GM18502 (cell line): ENCODE data around the gene SLAMF1.
"Not testable (repeated sequence)": the region's sequence is repeated elsewhere in the genome, so short reads cannot be mapped to it uniquely, and the experiment has no call there.

Experiments
- ATAC-seq: cut with Tn5 transposase; IDR thresholded peaks from one replicate; pipeline ENCODE4 v1.9.1; 2021; ENCODE audit warnings: mild to moderate bottlenecking; ENCODE audit not compliant: unreplicated experiment, poor library complexity

The SLAMF1 gene

DNA sequence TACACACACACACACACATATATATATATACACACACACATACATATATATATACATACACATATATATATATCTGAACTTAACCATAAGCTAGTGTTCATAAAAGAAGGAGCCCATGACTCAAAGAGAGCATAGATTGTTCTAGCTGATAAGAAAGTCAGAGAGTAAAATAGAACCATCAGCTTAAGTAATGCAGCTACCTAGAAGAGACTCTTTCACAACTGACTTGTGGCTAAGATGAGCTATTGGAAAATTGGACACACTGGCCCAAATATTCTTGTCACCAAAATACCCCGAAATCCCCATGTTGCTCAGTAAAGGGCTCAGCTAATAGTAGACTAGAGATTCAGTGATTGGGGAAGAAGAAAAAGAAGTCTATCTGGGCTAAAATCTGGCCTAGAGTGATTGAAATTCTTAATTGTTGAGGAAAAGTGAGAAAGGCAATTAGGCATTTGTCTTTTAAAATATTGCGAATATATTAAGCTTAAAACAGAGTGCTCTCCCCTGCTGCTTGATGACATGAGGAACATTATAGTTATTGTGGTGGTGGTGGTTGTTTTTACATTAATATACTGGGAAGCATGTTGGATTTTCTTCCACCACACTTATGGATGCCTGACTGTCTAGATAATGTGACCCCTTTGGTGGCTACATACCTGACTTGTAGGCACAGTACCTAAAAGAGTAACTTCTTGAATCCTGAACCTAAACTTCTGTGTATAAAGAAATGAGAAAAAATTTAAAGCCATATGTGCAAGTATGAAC, 6.3 kb downstream of the SLAMF1 start:
- no peak for ATAC-seq

DNA sequence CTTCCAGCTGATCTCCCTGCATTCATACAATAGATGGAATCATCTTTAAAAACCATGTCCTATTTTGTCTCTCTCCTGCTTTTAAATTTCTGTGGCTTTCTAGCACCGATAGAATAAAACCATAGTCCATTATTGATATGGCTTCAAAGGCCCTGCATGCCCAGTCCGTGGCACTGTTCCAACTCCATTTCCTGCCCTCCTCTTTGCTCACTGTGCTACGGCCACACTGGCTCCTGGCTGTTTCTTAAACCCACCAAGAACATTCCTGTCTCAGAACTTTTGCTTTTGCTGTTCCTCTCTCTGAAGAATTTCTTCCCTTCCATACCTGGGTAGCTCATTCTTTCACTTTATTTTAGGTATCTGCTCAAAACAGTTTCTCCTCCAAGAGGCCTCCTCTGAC, 7.2 kb downstream of the SLAMF1 start:
- no peak for ATAC-seq

GRCh38 chr1:160638926-160639325, 7.9 kb downstream of the SLAMF1 start:
- no peak for ATAC-seq

DNA sequence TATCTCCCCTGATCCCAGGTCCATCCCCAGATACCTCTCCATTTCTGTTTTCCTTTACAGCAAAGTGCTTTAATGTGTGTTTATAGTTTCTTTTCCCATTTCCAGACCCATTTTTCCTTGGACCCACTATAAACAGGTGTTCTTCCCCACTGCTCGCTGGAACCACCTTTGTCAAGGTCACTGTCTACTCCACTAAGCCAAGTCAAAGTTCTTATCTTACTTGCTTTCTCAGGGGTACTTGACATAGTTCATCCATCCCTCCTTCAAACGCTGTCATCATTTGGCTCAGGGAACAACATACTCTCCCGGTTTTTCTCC, 8.3 kb downstream of the SLAMF1 start:
- no peak for ATAC-seq

DNA sequence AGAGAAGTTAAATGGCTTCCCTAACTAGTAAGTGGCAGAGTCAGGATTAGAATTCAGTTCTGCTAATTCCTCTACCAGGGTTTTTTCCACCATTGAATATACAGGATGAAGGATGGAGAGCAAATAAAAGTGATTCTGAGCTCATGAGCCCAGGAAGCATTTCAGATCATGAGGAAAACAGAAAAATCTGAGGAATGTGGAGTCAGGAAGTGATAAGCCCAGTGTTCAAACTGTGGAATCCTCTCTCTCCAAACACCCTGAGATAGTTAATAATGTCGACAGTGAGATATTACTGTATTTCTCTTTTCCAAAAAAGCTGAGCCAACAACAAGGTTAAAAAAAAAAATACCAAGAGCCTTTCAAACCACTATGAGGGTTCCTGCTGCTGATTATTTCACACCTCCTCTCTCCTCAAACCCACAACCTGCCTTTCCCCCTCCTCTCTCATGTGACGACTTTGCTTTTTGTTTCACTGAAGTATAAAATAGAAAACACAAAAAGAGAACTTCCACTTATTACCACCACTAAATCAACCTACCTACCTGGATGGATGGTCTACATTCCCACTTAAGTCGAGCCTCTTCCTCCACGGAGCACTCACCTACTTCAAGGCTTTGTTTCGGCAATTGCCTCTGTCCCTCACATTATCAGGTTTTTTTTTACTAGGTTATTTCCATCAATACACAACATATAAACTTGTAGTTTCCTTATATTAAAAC, 8.9 kb downstream of the SLAMF1 start:
- no peak for ATAC-seq

- ATAC-seq = no peak
These were observed 9.8 kb downstream of the SLAMF1 start for GRCh38 chr1:160637065-160637464.

DNA sequence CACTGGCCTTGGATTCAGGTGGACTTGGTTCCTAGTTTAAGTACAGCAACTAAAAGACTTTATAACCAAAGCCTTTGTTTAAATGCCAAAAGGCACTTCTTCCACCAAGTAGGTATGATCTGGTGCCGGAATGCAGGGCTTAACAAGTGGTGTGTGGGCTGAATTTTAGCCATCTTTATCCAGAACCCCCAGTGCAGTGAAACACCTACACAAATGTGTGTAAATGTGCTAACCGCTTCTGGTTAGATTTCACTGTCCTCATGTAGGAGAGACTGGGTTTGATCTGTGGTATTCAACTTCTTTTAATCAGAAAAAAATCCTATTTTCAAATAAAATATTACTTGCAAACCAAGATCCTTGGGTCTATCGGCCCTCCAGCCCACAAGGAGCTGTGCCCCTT, 10.3 kb downstream of the SLAMF1 start:
- ATAC-seq = no peak

- no peak for ATAC-seq
These were observed 10.8 kb downstream of the SLAMF1 start for GRCh38 chr1:160636076-160636475.

GRCh38 chr1:160634543-160635491, 12.0 kb downstream of the SLAMF1 start:
- ATAC-seq = no peak

GRCh38 chr1:160633330-160633903, 13.4 kb downstream of the SLAMF1 start:
- ATAC-seq = no peak

DNA sequence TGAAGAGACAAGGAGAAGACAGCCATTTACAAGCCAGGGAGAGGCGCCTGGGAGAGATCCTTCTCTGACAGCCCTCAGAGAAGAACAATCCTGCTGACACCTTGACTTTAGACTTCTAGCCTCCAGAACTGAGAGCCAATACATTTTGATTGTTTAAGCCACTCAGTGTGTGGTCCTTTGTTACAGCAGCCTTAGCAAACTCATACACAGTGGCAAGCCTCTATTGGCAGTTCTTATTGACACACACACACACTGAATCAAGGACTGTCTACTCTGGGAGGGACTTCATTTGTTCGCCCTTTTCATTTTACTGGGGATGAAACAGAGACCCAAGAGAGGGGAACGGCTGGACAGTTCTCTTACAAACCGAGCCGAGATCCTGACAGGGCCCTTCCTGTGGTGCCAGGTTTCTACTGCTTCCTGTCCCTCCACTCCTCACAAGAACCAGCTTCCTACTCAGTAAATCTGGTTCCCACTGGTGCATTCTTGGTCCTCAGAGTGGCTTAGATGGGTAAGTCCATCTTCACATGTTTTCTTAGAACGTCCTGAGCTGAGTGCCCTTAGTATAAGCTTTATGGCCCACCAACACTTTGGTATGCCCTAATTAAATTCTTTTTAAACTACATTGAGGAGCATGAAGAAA, 14.7 kb downstream of the SLAMF1 start:
- ATAC-seq = no peak

- ATAC-seq = no peak
These were observed 16.1 kb downstream of the SLAMF1 start for GRCh38 chr1:160630523-160631451.

DNA sequence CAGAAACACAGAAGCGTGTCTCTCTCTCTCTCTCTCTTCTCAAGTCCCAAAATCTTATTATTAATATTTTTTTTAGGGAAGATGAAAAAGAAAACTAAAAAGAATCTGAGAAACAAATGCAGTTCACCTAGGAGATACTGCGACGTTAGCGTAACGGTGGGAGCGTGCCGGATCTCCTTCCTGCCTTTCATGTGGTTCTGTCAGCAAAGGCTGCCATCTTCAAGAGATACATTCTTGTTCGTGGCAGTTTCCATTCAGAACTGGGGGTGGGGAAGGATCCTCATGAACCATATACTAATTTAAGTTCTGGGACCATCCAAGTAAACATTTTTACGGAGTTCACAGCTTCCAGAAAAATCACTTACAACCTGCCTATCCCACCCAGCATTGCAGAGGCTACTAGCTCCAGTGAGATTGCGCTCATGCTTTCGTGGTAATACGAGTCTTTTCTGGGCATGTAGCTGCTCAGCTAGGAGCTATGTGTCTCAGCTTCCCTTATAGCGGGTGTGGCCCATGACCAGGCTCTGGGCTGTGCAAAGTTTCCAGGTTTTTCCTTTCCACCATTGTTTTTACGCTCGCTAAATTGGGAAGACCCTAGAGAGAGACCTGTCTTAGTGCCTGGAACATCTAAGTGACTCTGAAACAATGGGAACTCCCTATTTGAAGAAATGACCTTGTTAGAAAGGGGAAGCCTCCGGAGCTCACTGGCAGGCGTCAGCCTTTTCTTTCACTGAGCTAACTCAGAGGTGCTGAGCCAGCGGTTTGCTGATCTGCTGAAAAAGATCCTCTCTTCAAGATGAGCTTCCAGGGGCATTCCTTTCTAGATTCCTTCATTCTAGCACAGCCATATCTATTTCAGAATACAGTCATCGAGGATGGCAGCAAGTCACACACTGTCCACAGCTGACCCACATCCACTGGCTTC, 17.3 kb downstream of the SLAMF1 start:
- ATAC-seq = no peak

DNA sequence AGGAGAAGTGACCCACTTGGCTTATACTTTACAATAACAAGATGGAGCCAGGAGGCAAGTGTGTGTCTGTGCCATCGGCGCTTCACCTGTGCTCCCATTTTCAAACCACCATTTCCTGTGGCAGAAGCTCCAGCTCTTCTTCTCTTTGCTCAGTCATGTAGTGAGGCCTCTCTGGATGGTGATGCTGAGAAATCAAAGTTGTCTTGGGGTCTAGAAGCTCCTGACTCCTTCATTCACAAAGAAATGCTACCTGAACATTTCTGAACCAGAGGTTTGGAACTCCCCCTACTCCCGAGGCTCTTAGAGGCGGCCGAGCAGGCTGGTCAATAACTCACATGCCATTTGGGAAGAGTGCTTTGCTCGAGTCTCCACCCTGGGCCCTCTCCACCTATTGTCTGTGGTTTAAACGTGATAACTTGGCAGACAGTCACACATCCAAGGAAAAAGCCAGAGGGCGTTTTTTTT, 18.0 kb downstream of the SLAMF1 start:
- ATAC-seq = no peak

- not testable (repeated sequence) for ATAC-seq
These were observed 19.1 kb downstream of the SLAMF1 start for GRCh38 chr1:160627677-160628289.

GRCh38 chr1:160626509-160627342, 20.1 kb downstream of the SLAMF1 start:
- ATAC-seq = no peak
